Fibroblast of lung (primary cell): ENCODE results near the gene NAV3. TPM values are rescaled to one million over a fixed set of nuclear protein-coding genes. Genes with fewer than 3 reads are reported as not detected.

Experiments
- DNase-seq, 2 donors: peaks; one replicate each; pipeline versions ENCODE4 v3.0.0 to v3.0.0-alpha.2; 2010; ENCODE audit warnings: low read depth in 2 of 2
- H2AFZ ChIP-seq: 2 replicates; pipeline ENCODE4 v1.5.1; 2012; ENCODE audit warnings: low read length, control low read depth, inconsistent platforms
- H3K27ac ChIP-seq: 2 replicates; pipeline ENCODE4 v1.5.1; 2011; ENCODE audit warnings: low read length, control low read depth; ENCODE audit not compliant: insufficient read depth
- H3K27me3 ChIP-seq: 2 replicates; pipeline ENCODE4 v1.5.1; 2011; ENCODE audit warnings: mild to moderate bottlenecking, low read length; ENCODE audit not compliant: control insufficient read depth, insufficient read depth
- H3K36me3 ChIP-seq: 2 replicates; pipeline ENCODE4 v1.5.1; 2011; ENCODE audit warnings: low read length; ENCODE audit not compliant: control insufficient read depth, insufficient read depth
- H3K4me1 ChIP-seq: 2 replicates; pipeline ENCODE4 v1.5.1; 2011; ENCODE audit warnings: low read length; ENCODE audit not compliant: control insufficient read depth, insufficient read depth; ENCODE audit errors: extremely low read depth
- H3K4me2 ChIP-seq: 2 replicates; pipeline ENCODE4 v1.5.1; 2011; ENCODE audit warnings: low read length, control low read depth; ENCODE audit not compliant: insufficient read depth; ENCODE audit errors: extremely low read depth
- H3K4me3 ChIP-seq, 4 experiments: fragments of 200-600 bp in 1 of 4; sonication (generic) in 1 of 4; replicated peaks in 1 of 4; 2 replicates each; pipeline ENCODE4 v1.5.1; 2011 to 2016; ENCODE audit warnings: low read length in 4 of 4, low read depth in 3 of 4, mild to moderate bottlenecking in 3 of 4, control low read depth in 2 of 4, inconsistent platforms in 1 of 4, mixed read lengths in 1 of 4; ENCODE audit not compliant: insufficient read depth in 1 of 4; ENCODE audit errors: control extremely low read depth in 1 of 4
- H3K79me2 ChIP-seq: 2 replicates; pipeline ENCODE4 v1.5.1; 2012; ENCODE audit warnings: mild to moderate bottlenecking, low read length, inconsistent platforms; ENCODE audit not compliant: control insufficient read depth, insufficient read depth
- H3K9ac ChIP-seq: 2 replicates; pipeline ENCODE4 v1.5.1; 2011; ENCODE audit warnings: mild to moderate bottlenecking, low read length, control low read depth; ENCODE audit not compliant: insufficient read depth
- H3K9me3 ChIP-seq: 2 replicates; pipeline ENCODE4 v1.5.1; 2012; ENCODE audit warnings: low read depth, low read length; ENCODE audit not compliant: control insufficient read depth, insufficient read depth
- H4K20me1 ChIP-seq: 2 replicates; pipeline ENCODE4 v1.5.1; 2011; ENCODE audit warnings: low read length; ENCODE audit not compliant: control insufficient read depth, insufficient read depth; ENCODE audit errors: extremely low read depth
- EZH2 ChIP-seq: IDR thresholded peaks from 2 replicates; pipeline ENCODE4 v1.5.1; 2012; ENCODE audit warnings: low read length, control low read depth, mild to moderate bottlenecking; ENCODE audit errors: missing control alignments
- polyA plus RNA-seq, 2 donors: library from polyadenylated mRNA; depleted of rRNA in 1 of 2; stranded (reverse) in 1 of 2; unstranded in 1 of 2; fragments of >200 nt; gene quantifications; 2 replicates each; pipeline ENCODE4 v1.2.1, GENCODE V29; 2011 to 2012; ENCODE audit warnings: missing spikeins in 1 of 2
- total RNA-seq: library from RNA; depleted of rRNA; stranded (reverse); fragments of >200 nt; gene quantifications from 2 replicates; pipeline ENCODE4 v1.2.1, GENCODE V29; 2014
- TF ChIP-seq, protein P1 (sequence below), 2 donors: IDR thresholded peaks in 1 of 2; conservative IDR thresholded peaks in 1 of 2; 1 replicate in 1 of 2; 2 replicates in 1 of 2; pipeline ENCODE4 v1.5.1; 2011 to 2012; ENCODE audit warnings: low read length in 2 of 2, control low read depth in 1 of 2, inconsistent platforms in 1 of 2, low read depth in 1 of 2, mild to moderate bottlenecking in 1 of 2

The NAV3 gene
- total and polyA plus RNA-seq, 2 donors (not counting 1 experiment from before 2014, with no cell fraction given), result 30.8 to 60.6 TPM

- no peaks in the 10 kb centered on the region for H3K36me3 ChIP-seq
- H2AFZ ChIP-seq, result no peak overlapping the region
- H3K4me1 ChIP-seq, result no peaks in the 10 kb centered on the region
- no peak overlapping the region for H3K9ac ChIP-seq
- H3K27me3 ChIP-seq, result no peaks in the 10 kb centered on the region
- TF ChIP-seq, protein P1, sequence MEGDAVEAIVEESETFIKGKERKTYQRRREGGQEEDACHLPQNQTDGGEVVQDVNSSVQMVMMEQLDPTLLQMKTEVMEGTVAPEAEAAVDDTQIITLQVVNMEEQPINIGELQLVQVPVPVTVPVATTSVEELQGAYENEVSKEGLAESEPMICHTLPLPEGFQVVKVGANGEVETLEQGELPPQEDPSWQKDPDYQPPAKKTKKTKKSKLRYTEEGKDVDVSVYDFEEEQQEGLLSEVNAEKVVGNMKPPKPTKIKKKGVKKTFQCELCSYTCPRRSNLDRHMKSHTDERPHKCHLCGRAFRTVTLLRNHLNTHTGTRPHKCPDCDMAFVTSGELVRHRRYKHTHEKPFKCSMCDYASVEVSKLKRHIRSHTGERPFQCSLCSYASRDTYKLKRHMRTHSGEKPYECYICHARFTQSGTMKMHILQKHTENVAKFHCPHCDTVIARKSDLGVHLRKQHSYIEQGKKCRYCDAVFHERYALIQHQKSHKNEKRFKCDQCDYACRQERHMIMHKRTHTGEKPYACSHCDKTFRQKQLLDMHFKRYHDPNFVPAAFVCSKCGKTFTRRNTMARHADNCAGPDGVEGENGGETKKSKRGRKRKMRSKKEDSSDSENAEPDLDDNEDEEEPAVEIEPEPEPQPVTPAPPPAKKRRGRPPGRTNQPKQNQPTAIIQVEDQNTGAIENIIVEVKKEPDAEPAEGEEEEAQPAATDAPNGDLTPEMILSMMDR (conservative IDR thresholded peaks at IDR 0.05 in 1 of 2, IDR thresholded peaks at IDR 0.05 in 1 of 2; ENCODE audit: low read depth in 1 of 2, low read length in 2 of 2), result no peak
- TF ChIP-seq EZH2, result no peak
- H3K4me3 ChIP-seq, result no peak overlapping the region
- no peak overlapping the region for H3K4me2 ChIP-seq
- no peaks in the 10 kb centered on the region for H3K79me2 ChIP-seq
- H4K20me1 ChIP-seq, result no peaks in the 10 kb centered on the region
- H3K9me3 ChIP-seq, result no peaks in the 10 kb centered on the region
- DNase-seq, result no peak
- H3K27ac ChIP-seq, result no peak overlapping the region
These were observed 410.1 kb downstream of the NAV3 start for GRCh38 chr12:78240827-78241226.

- no peaks in the 10 kb centered on the region for H3K9me3 ChIP-seq
- no peak for DNase-seq
- H3K36me3 ChIP-seq, result no peaks in the 10 kb centered on the region
- no peak overlapping the region for H3K9ac ChIP-seq
- H3K27ac ChIP-seq, result no peak overlapping the region
- no peaks in the 10 kb centered on the region for H3K4me1 ChIP-seq
- no peaks in the 10 kb centered on the region for H3K27me3 ChIP-seq
- H4K20me1 ChIP-seq, result no peaks in the 10 kb centered on the region
- H2AFZ ChIP-seq, result no peak overlapping the region
- TF ChIP-seq EZH2, result no peak
- TF ChIP-seq, protein P1 (conservative IDR thresholded peaks at IDR 0.05 in 1 of 2, IDR thresholded peaks at IDR 0.05 in 1 of 2; ENCODE audit: low read depth in 1 of 2, low read length in 2 of 2), result no peak
- H3K4me3 ChIP-seq, result no peak overlapping the region
- H3K79me2 ChIP-seq, result no peaks in the 10 kb centered on the region
- no peak overlapping the region for H3K4me2 ChIP-seq
These were observed 410.8 kb downstream of the NAV3 start for GRCh38 chr12:78241446-78241845.

DNA sequence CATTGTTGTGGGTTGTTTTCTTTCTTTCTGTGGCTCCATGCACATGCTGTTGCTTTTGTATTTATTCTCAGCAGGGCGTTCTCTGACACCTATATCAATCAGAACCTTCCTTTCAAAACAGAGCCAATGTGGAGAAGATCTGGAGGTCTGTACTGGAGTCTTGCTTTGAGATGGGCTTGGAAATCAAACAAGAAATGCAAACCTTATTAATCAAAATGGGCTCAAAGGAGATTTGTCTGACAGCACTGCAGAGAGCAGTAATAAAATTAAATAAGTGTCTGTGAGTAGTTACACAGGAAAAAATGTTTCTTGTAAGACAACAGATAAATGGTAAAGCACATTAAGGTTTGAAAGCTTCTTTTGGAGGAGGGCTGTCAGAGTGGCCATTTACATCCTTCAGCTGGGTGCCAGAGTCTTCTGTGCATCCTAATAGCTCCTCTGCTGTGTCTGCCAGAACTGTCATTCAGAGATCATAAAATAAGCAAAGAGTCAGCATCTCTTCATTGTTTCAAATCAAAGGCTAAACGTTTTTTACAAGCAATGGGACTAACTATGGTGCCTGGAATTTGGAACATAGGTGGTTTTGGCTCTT is 414.3 kb downstream of the NAV3 start:
- no peaks in the 10 kb centered on the region for H3K9me3 ChIP-seq
- no peak overlapping the region for H3K27ac ChIP-seq
- H3K27me3 ChIP-seq, result no peaks in the 10 kb centered on the region
- H4K20me1 ChIP-seq, result no peaks in the 10 kb centered on the region
- no peak overlapping the region for H3K9ac ChIP-seq
- H2AFZ ChIP-seq, result no peak overlapping the region
- no peaks in the 10 kb centered on the region for H3K4me1 ChIP-seq
- TF ChIP-seq, protein P1 (conservative IDR thresholded peaks at IDR 0.05 in 1 of 2, IDR thresholded peaks at IDR 0.05 in 1 of 2; ENCODE audit: low read depth in 1 of 2, low read length in 2 of 2), result no peak
- no peak for TF ChIP-seq EZH2
- H3K36me3 ChIP-seq, result no peaks in the 10 kb centered on the region
- H3K4me3 ChIP-seq, result no peak overlapping the region
- H3K79me2 ChIP-seq, result no peaks in the 10 kb centered on the region
- no peak for DNase-seq
- no peak overlapping the region for H3K4me2 ChIP-seq
